Lower leg skin (tissue), 4 donors: ENCODE results near the gene DHRS1. TPM values are rescaled to one million over a fixed set of nuclear protein-coding genes. Genes with fewer than 3 reads are reported as not detected.

ENCODE experiments used
- DNase-seq, 2 donors: peaks; one replicate each; pipeline ENCODE4 v3.0.0-alpha.2; 2019; ENCODE audit warnings: low spot score in 2 of 2
- H3K4me3 ChIP-seq: fragments of 200-600 bp; sonication (generic); 2 replicates; pipeline ENCODE4 v1.5.1; 2017; ENCODE audit warnings: mild to moderate bottlenecking, low read depth; ENCODE audit not compliant: poor library complexity, severe bottlenecking
- POLR2A ChIP-seq, 2 donors: fragments of 450-650 bp; IDR thresholded peaks; one replicate each; pipeline ENCODE4 v1.6.1; 2016 to 2017; ENCODE audit warnings: antibody characterized with exemption in 2 of 2, mild to moderate bottlenecking in 1 of 2, moderate library complexity in 1 of 2
- WGBS, 2 donors: methylation state at CpG; one replicate each; pipeline ENCODE4 v1.1.5; 2018; 5-methylcytosine and 5-hydroxymethylcytosine counted together
- intact Hi-C: fragments of 100-400 bp; cut with DNase I; formaldehyde crosslinking; loops from one replicate; pipeline ENCODE4 v1.15.0; 2023; ENCODE audit warnings: low total_unique reads
- total RNA-seq, 4 donors: library from RNA; depleted of rRNA; stranded (reverse); fragments of >200 nt; gene quantifications; one replicate each; pipeline ENCODE4 v1.1.0, GENCODE V29; 2016
- TF ChIP-seq, protein P1 (sequence below), 3 donors: fragments of 450-650 bp; IDR thresholded peaks; one replicate each; pipeline ENCODE4 v1.5.1; 2016; ENCODE audit warnings: antibody characterized with exemption in 3 of 3, mild to moderate bottlenecking in 3 of 3, moderate library complexity in 2 of 3

Gene DHRS1
- total RNA-seq, 4 donors from 2014 or later = 55.0 to 112 (median 90.6) TPM

- TF ChIP-seq POLR2A (IDR thresholded peaks at IDR 0.05) = no peak
- TF ChIP-seq, protein P1, sequence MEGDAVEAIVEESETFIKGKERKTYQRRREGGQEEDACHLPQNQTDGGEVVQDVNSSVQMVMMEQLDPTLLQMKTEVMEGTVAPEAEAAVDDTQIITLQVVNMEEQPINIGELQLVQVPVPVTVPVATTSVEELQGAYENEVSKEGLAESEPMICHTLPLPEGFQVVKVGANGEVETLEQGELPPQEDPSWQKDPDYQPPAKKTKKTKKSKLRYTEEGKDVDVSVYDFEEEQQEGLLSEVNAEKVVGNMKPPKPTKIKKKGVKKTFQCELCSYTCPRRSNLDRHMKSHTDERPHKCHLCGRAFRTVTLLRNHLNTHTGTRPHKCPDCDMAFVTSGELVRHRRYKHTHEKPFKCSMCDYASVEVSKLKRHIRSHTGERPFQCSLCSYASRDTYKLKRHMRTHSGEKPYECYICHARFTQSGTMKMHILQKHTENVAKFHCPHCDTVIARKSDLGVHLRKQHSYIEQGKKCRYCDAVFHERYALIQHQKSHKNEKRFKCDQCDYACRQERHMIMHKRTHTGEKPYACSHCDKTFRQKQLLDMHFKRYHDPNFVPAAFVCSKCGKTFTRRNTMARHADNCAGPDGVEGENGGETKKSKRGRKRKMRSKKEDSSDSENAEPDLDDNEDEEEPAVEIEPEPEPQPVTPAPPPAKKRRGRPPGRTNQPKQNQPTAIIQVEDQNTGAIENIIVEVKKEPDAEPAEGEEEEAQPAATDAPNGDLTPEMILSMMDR (IDR thresholded peaks at IDR 0.05) = no peak
- no peak for DNase-seq
- intact Hi-C loops = no loop called here
- no peak overlapping the region for H3K4me3 ChIP-seq
- 91 to 93% methylated on average over 5 of the region's 5 CpGs for WGBS, 2 donors
Observed at GRCh38 chr14:24278424-24278823, 21.2 kb downstream of the DHRS1 start.

GRCh38 chr14:24277606-24278321, 21.8 kb downstream of the DHRS1 start:
- intact Hi-C loops = no loop called here
- 66 to 82% methylated on average over 11 of the region's 11 CpGs for WGBS, 2 donors
- peak in 1 of 2 donors; percentile 79 for DNase-seq
- H3K4me3 ChIP-seq = no peak overlapping the region
- TF ChIP-seq, protein P1 (IDR thresholded peaks at IDR 0.05) = no peak

- no peak for DNase-seq
- 85 to 91% methylated on average over 6 of the region's 6 CpGs for WGBS, 2 donors
- TF ChIP-seq, protein P1 (IDR thresholded peaks at IDR 0.05) = no peak
- intact Hi-C loops = no loop called here
- H3K4me3 ChIP-seq = no peak overlapping the region
Observed at GRCh38 chr14:24277071-24277470, 22.5 kb downstream of the DHRS1 start.

DNA sequence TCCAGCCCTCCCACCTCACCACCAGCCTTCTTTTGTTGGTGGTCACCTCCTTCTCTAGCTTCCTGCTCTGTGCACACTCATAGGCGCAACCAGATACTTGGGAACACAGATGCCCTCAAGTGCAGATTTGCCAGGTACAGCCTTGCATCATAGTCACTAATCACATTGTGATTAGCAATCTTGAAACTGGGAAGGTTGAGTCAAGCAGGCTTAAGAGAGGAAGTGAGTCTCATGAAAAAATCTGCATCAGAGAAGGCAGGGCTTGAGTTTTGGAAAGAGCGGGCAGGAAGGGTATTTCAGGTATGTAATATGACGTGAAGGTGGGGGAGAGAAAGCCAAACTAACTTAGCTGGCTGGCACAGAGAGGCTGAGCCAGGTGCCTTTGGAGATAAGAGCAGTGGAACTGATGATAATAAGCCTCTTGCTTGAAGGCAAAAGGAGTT, 25.5 kb downstream of the DHRS1 start:
- intact Hi-C loops = no loop called here
- no peak overlapping the region for H3K4me3 ChIP-seq
- TF ChIP-seq POLR2A (IDR thresholded peaks at IDR 0.05) = no peak
- TF ChIP-seq, protein P1 (IDR thresholded peaks at IDR 0.05) = no peak
- DNase-seq = no peak
- WGBS, 2 donors = 43 to 55% methylated on average over 3 of the region's 3 CpGs

DNA sequence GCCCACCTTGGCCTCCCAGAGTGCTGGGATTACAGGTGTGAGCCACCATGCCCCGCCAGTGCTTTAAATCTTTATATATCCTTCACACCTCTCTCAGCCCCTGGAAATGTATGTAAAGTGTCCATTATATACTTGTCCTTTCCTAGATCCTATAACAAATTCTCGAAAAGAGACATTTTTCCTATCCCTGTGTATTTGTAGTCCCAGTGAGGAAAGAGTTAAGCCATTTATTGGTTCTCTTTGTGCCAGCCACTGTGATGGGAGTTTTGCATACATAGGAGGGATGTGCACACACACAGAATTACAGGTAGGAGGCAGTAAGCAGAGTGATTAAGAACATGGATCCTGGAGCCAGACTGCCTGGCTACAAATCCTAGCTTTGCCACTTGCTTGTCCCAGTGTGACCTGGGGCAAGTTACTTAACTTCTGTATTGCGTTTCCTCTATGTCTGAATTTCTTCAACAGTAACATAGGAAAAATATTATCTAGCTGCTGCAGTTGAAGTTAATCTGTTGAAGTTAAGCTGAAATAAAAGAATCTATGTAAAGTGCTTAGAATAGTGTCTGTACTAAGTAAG, 26.1 kb downstream of the DHRS1 start:
- no peak overlapping the region for H3K4me3 ChIP-seq
- no peak for DNase-seq
- intact Hi-C loops = no loop called here
- 39 to 77% methylated on average over 3 of the region's 3 CpGs for WGBS, 2 donors
- no peak for TF ChIP-seq POLR2A (IDR thresholded peaks at IDR 0.05)
- TF ChIP-seq, protein P1 (IDR thresholded peaks at IDR 0.05) = no peak
